ENCODE data around the gene NCAPD3. TPM values are rescaled to one million over a fixed set of nuclear protein-coding genes. Genes with fewer than 3 reads are reported as not detected.

Gene NCAPD3
- total and polyA plus RNA-seq, 4 donors, result 14.1 to 35.4 (median 24.2) TPM

DNA sequence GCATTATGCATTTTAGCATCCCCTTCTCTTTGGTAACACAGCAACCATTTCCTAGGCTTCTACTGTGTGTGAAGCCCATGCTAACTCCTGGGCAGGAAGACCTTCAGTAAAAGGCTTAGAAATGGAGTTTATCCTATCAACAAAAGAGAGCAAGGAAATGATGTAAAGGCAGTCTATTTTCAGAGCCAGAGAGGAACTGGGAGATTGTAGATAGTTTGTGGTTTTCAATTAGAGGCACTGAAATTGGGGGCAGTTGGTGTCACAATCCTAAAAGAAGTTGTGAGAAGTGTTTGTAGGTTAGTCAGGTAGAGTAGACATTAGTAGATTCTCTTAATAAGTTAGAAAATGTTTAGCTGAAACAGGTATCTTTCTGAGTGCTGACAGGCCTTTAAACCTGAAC, 36.7 kb upstream of the NCAPD3 start:
- no peak overlapping the region for H3K4me3 ChIP-seq (ENCODE audit: low read depth in 1 of 3, low read length in 3 of 3)
- H3K9me3 ChIP-seq (ENCODE audit: control insufficient read depth in 4 of 4, low read length in 3 of 4), result no peaks in the 10 kb centered on the region
- peaks cover 6 to 51% (median 30%) of the 10 kb centered on the region in 4 donors for H3K36me3 ChIP-seq (ENCODE audit: control insufficient read depth in 4 of 4, insufficient read depth in 3 of 4, low read depth in 1 of 4, low read length in 3 of 4)

DNA sequence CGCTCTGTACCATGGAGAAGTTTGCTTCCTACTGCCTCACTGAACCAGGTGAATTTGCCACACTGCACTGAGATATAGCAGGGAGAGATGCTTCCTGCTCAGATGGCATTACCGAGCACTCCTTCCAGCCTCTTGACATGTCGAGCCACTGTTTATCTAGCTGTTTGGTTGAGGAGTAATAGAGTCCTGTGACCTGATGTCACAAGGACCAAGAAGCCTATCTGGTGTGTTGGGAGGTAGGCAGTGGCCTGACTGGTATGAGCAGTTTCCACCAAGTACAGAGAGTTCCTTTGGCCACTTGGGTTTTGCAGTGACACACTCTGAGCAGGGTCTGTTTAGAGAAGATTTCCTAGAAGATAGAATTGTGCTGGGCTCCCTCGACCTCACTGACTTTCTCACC, 34.8 kb upstream of the NCAPD3 start:
- Histone ChIP-seq H3K9ac (ENCODE audit: low read depth in 1 of 2, low read length in 2 of 2) (no peak overlapping the region), H3K27ac (ENCODE audit: low read depth in 1 of 2, low read length in 2 of 2) (no peak overlapping the region), H3K36me3 (ENCODE audit: control insufficient read depth in 4 of 4, insufficient read depth in 3 of 4, low read depth in 1 of 4, low read length in 3 of 4) (peaks cover 4 to 43% (median 28%) of the 10 kb centered on the region in 4 donors), H3K4me1 (ENCODE audit: control insufficient read depth in 4 of 4, insufficient read depth in 4 of 4, low read length in 3 of 4) (peaks cover 0 to 6% (median 3%) of the 10 kb centered on the region in 4 donors), H3K9me3 (ENCODE audit: control insufficient read depth in 4 of 4, low read length in 3 of 4) (no peaks in the 10 kb centered on the region), H3K4me3 (ENCODE audit: low read depth in 1 of 3, low read length in 3 of 3) (no peak overlapping the region), H3K27me3 (ENCODE audit: control insufficient read depth in 4 of 4, insufficient read depth in 4 of 4, low read length in 3 of 4) (no peaks in the 10 kb centered on the region)
- 93% methylated on average over 4 of the region's 4 CpGs for whole genome bisulfite sequencing
- no peak for DNase-seq (ENCODE audit: low spot score)
- no peak for TF ChIP-seq YY1 (IDR thresholded peaks at IDR 0.05)
- TF ChIP-seq GABPA (IDR thresholded peaks at IDR 0.05 in 1 of 2, conservative IDR thresholded peaks at IDR 0.05 in 1 of 2), result no peak
- no peak for TF ChIP-seq FOXA1 (IDR thresholded peaks at IDR 0.05)
- TF ChIP-seq, protein P1, sequence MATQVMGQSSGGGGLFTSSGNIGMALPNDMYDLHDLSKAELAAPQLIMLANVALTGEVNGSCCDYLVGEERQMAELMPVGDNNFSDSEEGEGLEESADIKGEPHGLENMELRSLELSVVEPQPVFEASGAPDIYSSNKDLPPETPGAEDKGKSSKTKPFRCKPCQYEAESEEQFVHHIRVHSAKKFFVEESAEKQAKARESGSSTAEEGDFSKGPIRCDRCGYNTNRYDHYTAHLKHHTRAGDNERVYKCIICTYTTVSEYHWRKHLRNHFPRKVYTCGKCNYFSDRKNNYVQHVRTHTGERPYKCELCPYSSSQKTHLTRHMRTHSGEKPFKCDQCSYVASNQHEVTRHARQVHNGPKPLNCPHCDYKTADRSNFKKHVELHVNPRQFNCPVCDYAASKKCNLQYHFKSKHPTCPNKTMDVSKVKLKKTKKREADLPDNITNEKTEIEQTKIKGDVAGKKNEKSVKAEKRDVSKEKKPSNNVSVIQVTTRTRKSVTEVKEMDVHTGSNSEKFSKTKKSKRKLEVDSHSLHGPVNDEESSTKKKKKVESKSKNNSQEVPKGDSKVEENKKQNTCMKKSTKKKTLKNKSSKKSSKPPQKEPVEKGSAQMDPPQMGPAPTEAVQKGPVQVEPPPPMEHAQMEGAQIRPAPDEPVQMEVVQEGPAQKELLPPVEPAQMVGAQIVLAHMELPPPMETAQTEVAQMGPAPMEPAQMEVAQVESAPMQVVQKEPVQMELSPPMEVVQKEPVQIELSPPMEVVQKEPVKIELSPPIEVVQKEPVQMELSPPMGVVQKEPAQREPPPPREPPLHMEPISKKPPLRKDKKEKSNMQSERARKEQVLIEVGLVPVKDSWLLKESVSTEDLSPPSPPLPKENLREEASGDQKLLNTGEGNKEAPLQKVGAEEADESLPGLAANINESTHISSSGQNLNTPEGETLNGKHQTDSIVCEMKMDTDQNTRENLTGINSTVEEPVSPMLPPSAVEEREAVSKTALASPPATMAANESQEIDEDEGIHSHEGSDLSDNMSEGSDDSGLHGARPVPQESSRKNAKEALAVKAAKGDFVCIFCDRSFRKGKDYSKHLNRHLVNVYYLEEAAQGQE (IDR thresholded peaks at IDR 0.05), result no peak

More for the DNA sequence above, 36.7 kb upstream of the NCAPD3 start:
- DNase-seq (ENCODE audit: low spot score), result no peak
- no peak overlapping the region for H3K9ac ChIP-seq (ENCODE audit: low read depth in 1 of 2, low read length in 2 of 2)
- H3K27me3 ChIP-seq (ENCODE audit: control insufficient read depth in 4 of 4, insufficient read depth in 4 of 4, low read length in 3 of 4), result no peaks in the 10 kb centered on the region
- H3K4me1 ChIP-seq (ENCODE audit: control insufficient read depth in 4 of 4, insufficient read depth in 4 of 4, low read length in 3 of 4), result no peaks in the 10 kb centered on the region
- H3K27ac ChIP-seq (ENCODE audit: low read depth in 1 of 2, low read length in 2 of 2), result no peak overlapping the region
- TF ChIP-seq TAF1 (conservative IDR thresholded peaks at IDR 0.05) (no peak), HNF4A (conservative IDR thresholded peaks at IDR 0.05) (no peak), RXRA (IDR thresholded peaks at IDR 0.05) (no peak), YY1 (IDR thresholded peaks at IDR 0.05) (no peak), SP1 (IDR thresholded peaks at IDR 0.05) (no peak), RAD21 (IDR thresholded peaks at IDR 0.05) (no peak), GABPA (IDR thresholded peaks at IDR 0.05 in 1 of 2, conservative IDR thresholded peaks at IDR 0.05 in 1 of 2) (no peak), FOXA2 (IDR thresholded peaks at IDR 0.05) (no peak), FOXA1 (IDR thresholded peaks at IDR 0.05) (no peak), JUND (IDR thresholded peaks at IDR 0.05) (no peak), EGR1 (IDR thresholded peaks at IDR 0.05; ENCODE audit: low read depth in 2 of 2) (no peak), HNF4G (IDR thresholded peaks at IDR 0.05) (no peak)
- TF ChIP-seq, protein P2, sequence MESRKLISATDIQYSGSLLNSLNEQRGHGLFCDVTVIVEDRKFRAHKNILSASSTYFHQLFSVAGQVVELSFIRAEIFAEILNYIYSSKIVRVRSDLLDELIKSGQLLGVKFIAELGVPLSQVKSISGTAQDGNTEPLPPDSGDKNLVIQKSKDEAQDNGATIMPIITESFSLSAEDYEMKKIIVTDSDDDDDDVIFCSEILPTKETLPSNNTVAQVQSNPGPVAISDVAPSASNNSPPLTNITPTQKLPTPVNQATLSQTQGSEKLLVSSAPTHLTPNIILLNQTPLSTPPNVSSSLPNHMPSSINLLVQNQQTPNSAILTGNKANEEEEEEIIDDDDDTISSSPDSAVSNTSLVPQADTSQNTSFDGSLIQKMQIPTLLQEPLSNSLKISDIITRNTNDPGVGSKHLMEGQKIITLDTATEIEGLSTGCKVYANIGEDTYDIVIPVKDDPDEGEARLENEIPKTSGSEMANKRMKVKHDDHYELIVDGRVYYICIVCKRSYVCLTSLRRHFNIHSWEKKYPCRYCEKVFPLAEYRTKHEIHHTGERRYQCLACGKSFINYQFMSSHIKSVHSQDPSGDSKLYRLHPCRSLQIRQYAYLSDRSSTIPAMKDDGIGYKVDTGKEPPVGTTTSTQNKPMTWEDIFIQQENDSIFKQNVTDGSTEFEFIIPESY (IDR thresholded peaks at IDR 0.05), result no peak
- TF ChIP-seq, protein P1 (IDR thresholded peaks at IDR 0.05), result no peak
- TF ChIP-seq, protein P3, sequence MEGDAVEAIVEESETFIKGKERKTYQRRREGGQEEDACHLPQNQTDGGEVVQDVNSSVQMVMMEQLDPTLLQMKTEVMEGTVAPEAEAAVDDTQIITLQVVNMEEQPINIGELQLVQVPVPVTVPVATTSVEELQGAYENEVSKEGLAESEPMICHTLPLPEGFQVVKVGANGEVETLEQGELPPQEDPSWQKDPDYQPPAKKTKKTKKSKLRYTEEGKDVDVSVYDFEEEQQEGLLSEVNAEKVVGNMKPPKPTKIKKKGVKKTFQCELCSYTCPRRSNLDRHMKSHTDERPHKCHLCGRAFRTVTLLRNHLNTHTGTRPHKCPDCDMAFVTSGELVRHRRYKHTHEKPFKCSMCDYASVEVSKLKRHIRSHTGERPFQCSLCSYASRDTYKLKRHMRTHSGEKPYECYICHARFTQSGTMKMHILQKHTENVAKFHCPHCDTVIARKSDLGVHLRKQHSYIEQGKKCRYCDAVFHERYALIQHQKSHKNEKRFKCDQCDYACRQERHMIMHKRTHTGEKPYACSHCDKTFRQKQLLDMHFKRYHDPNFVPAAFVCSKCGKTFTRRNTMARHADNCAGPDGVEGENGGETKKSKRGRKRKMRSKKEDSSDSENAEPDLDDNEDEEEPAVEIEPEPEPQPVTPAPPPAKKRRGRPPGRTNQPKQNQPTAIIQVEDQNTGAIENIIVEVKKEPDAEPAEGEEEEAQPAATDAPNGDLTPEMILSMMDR (IDR thresholded peaks at IDR 0.05; ENCODE audit: low read depth, low read length, missing input control), result no peak
- TF ChIP-seq, protein P4, sequence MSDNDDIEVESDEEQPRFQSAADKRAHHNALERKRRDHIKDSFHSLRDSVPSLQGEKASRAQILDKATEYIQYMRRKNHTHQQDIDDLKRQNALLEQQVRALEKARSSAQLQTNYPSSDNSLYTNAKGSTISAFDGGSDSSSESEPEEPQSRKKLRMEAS (IDR thresholded peaks at IDR 0.05), result no peak

Measured in liver (tissue), 9 donors.